SK-N-SH (cell line): ENCODE data around the gene NUDT16. TPM values are rescaled to one million over a fixed set of nuclear protein-coding genes. Genes with fewer than 3 reads are reported as not detected.

ENCODE experiments used
- CTCF ChIA-PET: fragments of 300-600, 350-600 bp; formaldehyde crosslinking; extraction: SDS; loops from one replicate; lab custom pipeline; 2021; lab: Yijun Ruan, JAX
- POLR2A ChIA-PET: fragments of 350-600 bp; sonication (Branson Sonifier 250); formaldehyde crosslinking; extraction: SDS; loops from one replicate; lab custom pipeline; 2020; ENCODE audit warnings: antibody characterized with exemption, inconsistent platforms; lab: Yijun Ruan, JAX
- DNase-seq: peaks from one replicate; pipeline ENCODE4 v3.0.0; 2012
- H2AFZ ChIP-seq: fragments of 200-600 bp; sonication (generic); 2 replicates; pipeline ENCODE4 v1.8.1; 2016; ENCODE audit warnings: antibody characterized with exemption, mild to moderate bottlenecking, low read depth
- H3F3A ChIP-seq: fragments of 200-600 bp; sonication (generic); replicated peaks from 2 replicates; pipeline ENCODE3; 2016; ENCODE audit warnings: antibody characterized with exemption, mild to moderate bottlenecking; ENCODE audit not compliant: insufficient read depth
- H3K27ac ChIP-seq, 2 experiments: fragments of 200-500 bp in 1 of 2; fragments of 200-600 bp in 1 of 2; sonication (Bioruptor generic) in 1 of 2; sonication (generic), shearing (Covaris generic) in 1 of 2; 2 replicates each; pipeline versions ENCODE4 v1.5.1 to v1.6.1; 2014 to 2016; ENCODE audit warnings: low read depth in 2 of 2, inconsistent platforms in 1 of 2, low read length in 1 of 2, mild to moderate bottlenecking in 1 of 2, mixed read lengths in 1 of 2
- H3K27me3 ChIP-seq: fragments of 200-600 bp; sonication (generic), shearing (Covaris generic); 2 replicates; pipeline ENCODE4 v1.6.1; 2016; ENCODE audit warnings: mixed run types; ENCODE audit not compliant: insufficient read depth
- H3K36me3 ChIP-seq, 2 experiments: fragments of 200-500 bp in 1 of 2; fragments of 200-600 bp in 1 of 2; sonication (Bioruptor generic) in 1 of 2; sonication (generic) in 1 of 2; replicated peaks in 1 of 2; 2 replicates each; pipeline versions ENCODE3 to v1.5.1; 2014 to 2016; ENCODE audit warnings: low read length in 1 of 2, mild to moderate bottlenecking in 1 of 2; ENCODE audit not compliant: insufficient read depth in 2 of 2, control insufficient read depth in 1 of 2
- H3K4me1 ChIP-seq, 2 experiments: fragments of 200-500 bp in 1 of 2; fragments of 200-600 bp in 1 of 2; sonication (Bioruptor generic) in 1 of 2; sonication (generic), shearing (Covaris generic) in 1 of 2; 2 replicates each; pipeline versions ENCODE4 v1.5.1 to v1.6.1; 2014 to 2016; ENCODE audit warnings: low read depth in 1 of 2, low read length in 1 of 2, mixed run types in 1 of 2; ENCODE audit not compliant: insufficient read depth in 2 of 2, control insufficient read depth in 1 of 2
- H3K4me2 ChIP-seq: fragments of 200-600 bp; sonication (generic), shearing (Covaris generic); 2 replicates; pipeline ENCODE4 v1.6.1; 2017; ENCODE audit warnings: mixed run types
- H3K4me3 ChIP-seq, 2 experiments: fragments of 200-500 bp in 1 of 2; fragments of 200-600 bp in 1 of 2; sonication (Bioruptor generic) in 1 of 2; sonication (generic), shearing (Covaris generic) in 1 of 2; 2 replicates each; pipeline versions ENCODE4 v1.5.1 to v1.8.1; 2014 to 2016; ENCODE audit warnings: low read depth in 2 of 2, inconsistent platforms in 1 of 2, low read length in 1 of 2, mild to moderate bottlenecking in 1 of 2, mixed read lengths in 1 of 2, moderate library complexity in 1 of 2
- H3K79me2 ChIP-seq: fragments of 200-600 bp; sonication (generic); 2 replicates; pipeline ENCODE4 v1.8.1; 2017; ENCODE audit warnings: mild to moderate bottlenecking; ENCODE audit not compliant: insufficient read depth
- H3K9ac ChIP-seq: fragments of 200-600 bp; sonication (generic); 2 replicates; pipeline ENCODE4 v1.6.1; 2017; ENCODE audit warnings: mixed run types
- H3K9me2 ChIP-seq: fragments of 200-600 bp; sonication (generic); 2 replicates; pipeline ENCODE4 v1.6.1; 2017; ENCODE audit warnings: mixed run types
- H3K9me3 ChIP-seq: fragments of 200-600 bp; sonication (generic); 2 replicates; pipeline ENCODE4 v1.6.1; 2017; ENCODE audit warnings: mixed run types, mild to moderate bottlenecking, moderate library complexity
- H4K20me1 ChIP-seq: fragments of 200-600 bp; sonication (generic); 2 replicates; pipeline ENCODE4 v1.6.1; 2017; ENCODE audit warnings: mild to moderate bottlenecking, mixed run types; ENCODE audit not compliant: insufficient read depth
- CHD2 ChIP-seq: fragments of 150-350 bp; IDR thresholded peaks from 2 replicates; pipeline ENCODE4 v1.6.1; 2018; ENCODE audit warnings: low read length; ENCODE audit not compliant: partially characterized antibody
- ELF1 ChIP-seq: IDR thresholded peaks from 2 replicates; pipeline ENCODE4 v1.4.0; 2012
- EP300 ChIP-seq, 2 experiments: IDR thresholded peaks; 2 replicates each; pipeline versions ENCODE4 v1.4.0 to v1.6.1; 2012; ENCODE audit warnings: borderline replicate concordance in 1 of 2, low read depth in 1 of 2, low read length in 1 of 2
- GABPA ChIP-seq: IDR thresholded peaks from 2 replicates; pipeline ENCODE4 v1.4.0; 2012; ENCODE audit warnings: low read depth, mild to moderate bottlenecking
- GATA2 ChIP-seq: sonication (generic); formaldehyde crosslinking; IDR thresholded peaks from 2 replicates; pipeline ENCODE4 v1.5.0; 2020; ENCODE audit warnings: mild to moderate bottlenecking, missing genetic modification reagents
- JUND ChIP-seq: IDR thresholded peaks from 2 replicates; pipeline ENCODE4 v1.4.0; 2012
- MEF2A ChIP-seq: IDR thresholded peaks from 2 replicates; pipeline ENCODE4 v1.4.0; 2012; ENCODE audit warnings: low read depth, borderline replicate concordance
- MXI1 ChIP-seq: IDR thresholded peaks from 2 replicates; pipeline ENCODE4 v1.6.1; 2012; ENCODE audit warnings: mild to moderate bottlenecking, low read depth, low read length, improper control_type of control experiment
- POLR2AphosphoS5 ChIP-seq: IDR thresholded peaks from 2 replicates; pipeline ENCODE4 v1.6.1; 2012; ENCODE audit warnings: low read depth, low read length
- RFX5 ChIP-seq: IDR thresholded peaks from 2 replicates; pipeline ENCODE4 v1.6.1; 2012; ENCODE audit warnings: mild to moderate bottlenecking, improper control_type of control experiment, low read length
- RXRA ChIP-seq: IDR thresholded peaks from 2 replicates; pipeline ENCODE4 v1.4.0; 2012; ENCODE audit warnings: low read depth, mild to moderate bottlenecking, borderline replicate concordance
- SIN3A ChIP-seq: IDR thresholded peaks from 2 replicates; pipeline ENCODE4 v1.6.1; 2012; ENCODE audit warnings: low read depth, mild to moderate bottlenecking, low read length, moderate library complexity, borderline replicate concordance
- SMC3 ChIP-seq: IDR thresholded peaks from 2 replicates; pipeline ENCODE4 v1.6.1; 2012; ENCODE audit warnings: low read depth, low read length, improper control_type of control experiment
- TAF1 ChIP-seq: IDR thresholded peaks from 2 replicates; pipeline ENCODE4 v1.6.1; 2012; ENCODE audit warnings: low read depth, mild to moderate bottlenecking, low read length, moderate library complexity, borderline replicate concordance
- TCF12 ChIP-seq: IDR thresholded peaks from 2 replicates; pipeline ENCODE4 v1.4.0; 2012
- YY1 ChIP-seq: IDR thresholded peaks from 2 replicates; pipeline ENCODE4 v1.4.0; 2012; ENCODE audit warnings: low read depth, mild to moderate bottlenecking
- WGBS: methylation state at CpG from one replicate; pipeline ENCODE4 v1.1.6; 2017; ENCODE audit warnings: low lambda C conversion rate; 5-methylcytosine and 5-hydroxymethylcytosine counted together
- polyA plus RNA-seq, 3 experiments: library from polyadenylated mRNA; depleted of rRNA; stranded (reverse); fragments of >200 nt; gene quantifications; 2 replicates each; pipeline ENCODE4 v1.2.3, GENCODE V29; 2012
- TF ChIP-seq, protein P1 (sequence below): fragments of 200-600 bp; sonication (generic); IDR thresholded peaks from 2 replicates; pipeline ENCODE4 v1.6.1; 2017; ENCODE audit warnings: antibody characterized with exemption, mild to moderate bottlenecking, moderate library complexity
- TF ChIP-seq, protein P2 (sequence below): IDR thresholded peaks from 2 replicates; pipeline ENCODE4; 2012
- TF ChIP-seq, protein P3 (sequence below): fragments of 150-350 bp; IDR thresholded peaks from 2 replicates; pipeline ENCODE4 v1.6.1; 2016; ENCODE audit warnings: mild to moderate bottlenecking, low read depth, low read length
- TF ChIP-seq, protein P4 (sequence below): IDR thresholded peaks from 2 replicates; pipeline ENCODE4 v1.4.0; 2012; ENCODE audit warnings: low read depth

The NUDT16 gene
- 8.2 and 10.3 TPM in 2 replicates for polyA plus RNA-seq (2012; rRNA removed)
- 7.7 and 8.3 TPM in 2 replicates for polyA plus RNA-seq (2012; cell fraction: cytosol; rRNA removed)
- polyA plus RNA-seq (2012; cell fraction: nucleus; rRNA removed): 12.4 and 15.3 TPM in 2 replicates

DNA sequence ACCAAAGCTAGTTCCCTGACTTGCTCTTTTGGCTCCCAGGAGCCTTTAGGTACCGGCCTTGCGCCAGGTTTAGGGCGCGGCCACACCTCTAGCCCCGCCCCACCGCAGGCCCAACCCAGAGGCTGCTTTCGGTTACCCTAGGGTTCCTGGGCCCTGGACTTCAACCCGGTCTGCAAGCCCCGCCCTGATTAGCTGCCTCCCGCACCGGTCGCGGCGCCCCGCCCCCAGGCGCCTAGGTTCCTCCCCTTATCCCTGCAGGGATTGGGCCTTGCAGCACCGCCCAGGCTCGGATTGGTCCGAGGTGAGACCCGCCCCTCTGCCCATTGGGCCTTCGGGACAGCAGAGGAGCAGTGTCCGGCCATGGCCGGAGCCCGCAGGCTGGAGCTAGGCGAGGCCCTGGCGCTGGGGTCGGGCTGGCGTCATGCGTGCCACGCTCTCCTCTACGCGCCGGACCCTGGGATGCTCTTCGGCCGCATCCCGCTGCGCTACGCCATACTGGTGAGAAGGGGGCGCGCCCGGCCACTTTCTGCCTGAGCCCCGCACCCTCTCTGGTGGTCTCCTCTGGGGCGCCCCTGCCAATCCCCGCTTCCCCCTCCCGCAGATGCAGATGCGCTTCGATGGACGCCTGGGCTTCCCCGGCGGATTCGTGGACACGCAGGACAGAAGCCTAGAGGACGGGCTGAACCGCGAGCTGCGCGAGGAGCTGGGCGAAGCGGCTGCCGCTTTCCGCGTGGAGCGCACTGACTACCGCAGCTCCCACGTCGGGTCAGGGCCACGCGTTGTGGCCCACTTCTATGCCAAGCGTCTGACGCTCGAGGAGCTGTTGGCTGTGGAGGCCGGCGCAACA lies at the start of gene NUDT16:
TSS of gene NUDT16 (plus strand) at position 330 of the 847 bp plus-strand sequence. CDS start at position 361, 31 bp downstream.
- POLR2A ChIA-PET: interaction anchor here (1.1 to 1.5 kb wide), 4 partner anchors 28 to 333 kb away, joined by 3 to 6 read pairs (median 4); no protein-coding TSS in a partner anchor
- WGBS: 4% methylated on average over 12 of the region's 73 CpGs
- H3F3A ChIP-seq: no peaks in the 10 kb centered on the region

More for the DNA sequence above, at the start of gene NUDT16:
- Histone ChIP-seq H3K9me3 (no peaks in the 10 kb centered on the region), H3K4me3 (peak within 1 kb of the TSS; percentile 93 to 99), H3K9me2 (no peaks in the 10 kb centered on the region), H3K36me3 (peaks cover 20 to 22% of the 10 kb centered on the region in 2 experiments), H2AFZ (peak within 1 kb of the TSS; percentile 98), H3K4me1 (peaks cover 0 to 18% of the 10 kb centered on the region in 2 experiments; a peak in 2 of 4 replicates), H3K79me2 (peaks cover 25% of the 10 kb centered on the region), H3K27ac (peak within 1 kb of the TSS; percentile 65 to 86), H4K20me1 (no peaks in the 10 kb centered on the region), H3K4me2 (peak within 1 kb of the TSS; percentile 89), H3K27me3 (no peaks in the 10 kb centered on the region), H3K9ac (peak within 1 kb of the TSS; percentile 92)
- CTCF ChIA-PET: interaction anchor here (0.6 to 2.3 kb wide), 5 partner anchors 13 to 561 kb away, joined by 4 to 9 read pairs (median 5); no protein-coding TSS in a partner anchor
- peak; percentile 98 for DNase-seq
- TF ChIP-seq, protein P1, sequence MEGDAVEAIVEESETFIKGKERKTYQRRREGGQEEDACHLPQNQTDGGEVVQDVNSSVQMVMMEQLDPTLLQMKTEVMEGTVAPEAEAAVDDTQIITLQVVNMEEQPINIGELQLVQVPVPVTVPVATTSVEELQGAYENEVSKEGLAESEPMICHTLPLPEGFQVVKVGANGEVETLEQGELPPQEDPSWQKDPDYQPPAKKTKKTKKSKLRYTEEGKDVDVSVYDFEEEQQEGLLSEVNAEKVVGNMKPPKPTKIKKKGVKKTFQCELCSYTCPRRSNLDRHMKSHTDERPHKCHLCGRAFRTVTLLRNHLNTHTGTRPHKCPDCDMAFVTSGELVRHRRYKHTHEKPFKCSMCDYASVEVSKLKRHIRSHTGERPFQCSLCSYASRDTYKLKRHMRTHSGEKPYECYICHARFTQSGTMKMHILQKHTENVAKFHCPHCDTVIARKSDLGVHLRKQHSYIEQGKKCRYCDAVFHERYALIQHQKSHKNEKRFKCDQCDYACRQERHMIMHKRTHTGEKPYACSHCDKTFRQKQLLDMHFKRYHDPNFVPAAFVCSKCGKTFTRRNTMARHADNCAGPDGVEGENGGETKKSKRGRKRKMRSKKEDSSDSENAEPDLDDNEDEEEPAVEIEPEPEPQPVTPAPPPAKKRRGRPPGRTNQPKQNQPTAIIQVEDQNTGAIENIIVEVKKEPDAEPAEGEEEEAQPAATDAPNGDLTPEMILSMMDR: no peak; the same call in 1 of the 2 replicates
- TF ChIP-seq MXI1: peak; percentile 66
- TF ChIP-seq YY1: peak; percentile 86
- TF ChIP-seq, protein P2, sequence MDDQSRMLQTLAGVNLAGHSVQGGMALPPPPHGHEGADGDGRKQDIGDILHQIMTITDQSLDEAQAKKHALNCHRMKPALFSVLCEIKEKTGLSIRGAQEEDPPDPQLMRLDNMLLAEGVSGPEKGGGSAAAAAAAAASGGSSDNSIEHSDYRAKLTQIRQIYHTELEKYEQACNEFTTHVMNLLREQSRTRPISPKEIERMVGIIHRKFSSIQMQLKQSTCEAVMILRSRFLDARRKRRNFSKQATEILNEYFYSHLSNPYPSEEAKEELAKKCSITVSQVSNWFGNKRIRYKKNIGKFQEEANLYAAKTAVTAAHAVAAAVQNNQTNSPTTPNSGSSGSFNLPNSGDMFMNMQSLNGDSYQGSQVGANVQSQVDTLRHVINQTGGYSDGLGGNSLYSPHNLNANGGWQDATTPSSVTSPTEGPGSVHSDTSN: no peak
- peak; percentile 75; the same call in 1 of the 2 replicates for TF ChIP-seq RFX5
- TF ChIP-seq, protein P3, sequence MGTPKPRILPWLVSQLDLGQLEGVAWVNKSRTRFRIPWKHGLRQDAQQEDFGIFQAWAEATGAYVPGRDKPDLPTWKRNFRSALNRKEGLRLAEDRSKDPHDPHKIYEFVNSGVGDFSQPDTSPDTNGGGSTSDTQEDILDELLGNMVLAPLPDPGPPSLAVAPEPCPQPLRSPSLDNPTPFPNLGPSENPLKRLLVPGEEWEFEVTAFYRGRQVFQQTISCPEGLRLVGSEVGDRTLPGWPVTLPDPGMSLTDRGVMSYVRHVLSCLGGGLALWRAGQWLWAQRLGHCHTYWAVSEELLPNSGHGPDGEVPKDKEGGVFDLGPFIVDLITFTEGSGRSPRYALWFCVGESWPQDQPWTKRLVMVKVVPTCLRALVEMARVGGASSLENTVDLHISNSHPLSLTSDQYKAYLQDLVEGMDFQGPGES: peak; percentile 51; the same call in 1 of the 2 replicates
- peak; percentile 81 for TF ChIP-seq TAF1
- TF ChIP-seq MEF2A: no peak
- TF ChIP-seq SIN3A: peak; percentile 55; the same call in 1 of the 2 replicates
- TF ChIP-seq POLR2AphosphoS5: peak; percentile 81
- no peak for TF ChIP-seq RXRA
- TF ChIP-seq ELF1: no peak
- TF ChIP-seq, protein P4, sequence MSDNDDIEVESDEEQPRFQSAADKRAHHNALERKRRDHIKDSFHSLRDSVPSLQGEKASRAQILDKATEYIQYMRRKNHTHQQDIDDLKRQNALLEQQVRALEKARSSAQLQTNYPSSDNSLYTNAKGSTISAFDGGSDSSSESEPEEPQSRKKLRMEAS: no peak; the same call in 1 of the 2 replicates
- no peak for TF ChIP-seq GATA2 (CRISPR knock-in tag)
- no peak for TF ChIP-seq TCF12
- TF ChIP-seq JUND: no peak
- no peak; the same call in 1 of the 2 replicates for TF ChIP-seq SMC3
- TF ChIP-seq EP300 (IDR thresholded peaks at IDR 0.05; ENCODE audit: borderline replicate concordance in 1 of 2, low read depth in 1 of 2, low read length in 1 of 2): no peak
- TF ChIP-seq CHD2: peak; percentile 84
- no peak for TF ChIP-seq GABPA
